Stimulated activated CD8-positive, alpha-beta memory T cell treated with anti-CD3 and anti-CD28 coated beads, Interleukin-15, amount 100 ng/mL, for 24 hours (primary cell): Measurements from ENCODE around the gene IGF1R.

Source experiments
- DNase-seq: peaks from one replicate; pipeline ENCODE4 v3.0.0-alpha.2; 2020; ENCODE audit warnings: low read depth

The IGF1R gene

DNA sequence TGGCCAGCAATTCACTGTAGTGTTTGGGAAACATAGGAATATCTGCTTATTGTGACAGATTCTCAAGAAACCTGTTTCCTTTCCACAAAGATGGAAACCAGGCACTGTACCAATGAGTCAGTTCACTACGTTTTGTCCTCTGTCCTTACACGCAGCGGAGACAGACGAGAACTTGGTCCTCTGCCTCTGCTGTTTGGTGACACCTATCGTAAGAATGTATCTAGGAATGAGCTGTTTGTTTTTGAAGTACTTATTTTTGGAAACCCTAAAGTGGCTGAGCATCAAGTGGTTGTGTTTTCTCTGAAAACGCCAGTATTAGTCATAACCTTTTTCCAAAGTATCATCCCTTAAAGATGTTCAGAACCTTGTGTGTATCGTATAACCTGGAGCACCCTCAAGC lies 266.3 kb downstream of the IGF1R start:
- no peak for DNase-seq

DNA sequence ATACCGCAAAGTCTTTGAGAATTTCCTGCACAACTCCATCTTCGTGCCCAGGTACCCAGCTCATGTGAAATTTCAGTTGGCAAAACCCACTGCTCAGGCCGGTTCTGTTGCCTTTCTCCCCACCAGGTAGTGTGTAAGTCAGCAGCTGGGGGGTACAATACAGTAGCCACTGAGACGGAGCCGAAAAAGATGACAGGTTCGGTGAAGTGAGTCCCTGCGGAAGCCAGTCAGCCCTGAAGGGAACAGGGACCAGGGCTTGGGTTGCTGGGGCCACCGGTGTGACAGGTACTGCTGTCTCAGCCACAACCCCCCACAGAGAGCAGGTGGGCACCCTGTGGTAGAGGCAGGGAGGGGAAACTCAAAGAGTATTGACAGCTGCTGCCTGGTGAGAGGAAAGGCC lies 268.5 kb downstream of the IGF1R start:
- no peak for DNase-seq

DNA sequence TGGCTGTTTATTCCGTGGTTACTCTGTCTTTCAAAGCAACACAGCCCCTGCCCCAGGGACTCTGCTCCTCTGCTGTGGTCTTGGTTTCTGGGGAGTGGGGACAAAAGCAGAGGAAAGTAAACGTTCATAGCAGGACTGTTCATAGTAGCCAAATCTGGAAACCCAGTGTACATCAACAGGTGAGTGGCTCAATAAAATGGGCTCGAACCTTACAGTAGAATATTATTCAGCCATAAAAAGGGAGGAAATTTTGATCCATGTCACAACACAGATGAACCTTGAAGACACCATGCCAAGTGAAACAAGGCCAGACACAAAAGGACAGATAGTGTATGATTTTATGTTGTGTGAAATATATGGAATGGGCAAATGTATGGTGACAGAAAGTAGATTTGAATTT lies 269.1 kb downstream of the IGF1R start:
- no peak for DNase-seq

DNA sequence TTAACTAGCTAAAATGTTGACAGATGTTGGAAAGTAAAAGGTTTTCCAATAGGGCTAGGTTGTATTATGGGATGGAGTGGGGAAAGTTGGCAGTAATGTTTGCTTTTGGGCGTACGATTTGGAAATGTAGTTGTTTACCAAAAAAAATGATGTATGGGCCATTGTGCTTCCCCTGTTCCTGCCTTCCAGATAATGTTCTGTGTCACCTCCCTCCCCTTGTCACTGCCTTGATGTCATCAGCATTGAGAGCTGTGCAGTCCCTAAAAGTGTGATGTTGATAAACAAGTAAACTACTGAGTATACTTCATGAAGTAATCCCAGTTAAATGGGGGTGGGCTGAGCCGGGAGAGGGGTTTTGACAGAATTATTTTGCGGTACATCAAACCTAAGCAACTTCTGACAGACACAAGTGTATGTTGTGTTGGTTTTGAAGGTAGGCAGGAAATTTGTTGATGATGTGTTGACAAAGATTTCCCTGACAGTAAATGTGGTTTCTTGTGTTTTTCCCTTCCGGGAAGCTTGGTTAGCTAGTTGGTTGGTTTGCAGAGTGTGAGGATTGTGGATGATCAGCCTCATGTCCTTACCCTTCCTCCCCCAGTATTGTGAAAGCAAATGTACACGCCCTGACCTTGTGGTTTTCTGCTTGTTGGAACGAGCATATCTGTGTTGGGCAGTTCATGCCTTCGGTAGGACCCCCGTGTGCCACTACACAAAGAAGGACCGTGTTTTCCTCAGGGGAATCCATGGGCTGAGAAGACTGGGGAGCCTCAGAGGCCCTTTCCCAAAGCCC lies 271.9 kb downstream of the IGF1R start:
- no peak for DNase-seq

DNA sequence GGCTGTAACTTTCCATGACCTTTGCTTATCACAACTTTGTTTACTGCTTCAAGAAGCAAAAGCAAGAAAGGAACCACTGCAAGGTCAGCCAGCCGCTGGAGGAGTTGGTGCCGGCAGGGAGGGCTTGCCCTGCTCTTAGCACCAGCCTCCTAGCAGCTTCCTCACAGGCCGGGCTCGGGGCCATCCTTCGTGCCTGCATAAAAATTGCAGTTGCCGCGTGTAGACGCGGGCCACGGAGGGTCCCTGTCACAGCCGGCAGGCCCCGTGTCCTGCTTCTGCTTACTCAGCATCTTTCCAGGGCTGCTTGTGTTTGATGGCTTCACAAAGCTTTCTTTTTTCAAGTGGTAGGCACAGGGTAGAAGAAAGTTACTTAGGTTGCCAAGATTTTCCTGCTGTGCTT lies 274.8 kb downstream of the IGF1R start:
- DNase-seq, result no peak

DNA sequence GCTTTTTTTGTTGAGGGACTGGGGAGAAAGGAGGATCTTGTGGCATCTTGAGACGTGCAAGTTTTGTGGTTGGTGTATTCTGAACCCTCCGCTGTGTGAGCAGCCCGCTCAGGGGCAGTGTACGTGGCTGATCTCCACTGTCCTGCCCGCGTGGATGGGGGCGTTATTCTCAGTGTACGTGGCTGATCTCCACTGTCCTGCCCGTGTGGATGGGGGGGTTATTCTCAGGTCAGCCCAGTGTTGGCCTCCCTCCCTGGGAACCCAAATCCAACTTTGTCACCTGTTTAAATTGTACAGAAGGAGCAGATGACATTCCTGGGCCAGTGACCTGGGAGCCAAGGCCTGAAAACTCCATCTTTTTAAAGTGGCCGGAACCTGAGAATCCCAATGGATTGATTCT lies 275.2 kb downstream of the IGF1R start:
- no peak for DNase-seq

DNA sequence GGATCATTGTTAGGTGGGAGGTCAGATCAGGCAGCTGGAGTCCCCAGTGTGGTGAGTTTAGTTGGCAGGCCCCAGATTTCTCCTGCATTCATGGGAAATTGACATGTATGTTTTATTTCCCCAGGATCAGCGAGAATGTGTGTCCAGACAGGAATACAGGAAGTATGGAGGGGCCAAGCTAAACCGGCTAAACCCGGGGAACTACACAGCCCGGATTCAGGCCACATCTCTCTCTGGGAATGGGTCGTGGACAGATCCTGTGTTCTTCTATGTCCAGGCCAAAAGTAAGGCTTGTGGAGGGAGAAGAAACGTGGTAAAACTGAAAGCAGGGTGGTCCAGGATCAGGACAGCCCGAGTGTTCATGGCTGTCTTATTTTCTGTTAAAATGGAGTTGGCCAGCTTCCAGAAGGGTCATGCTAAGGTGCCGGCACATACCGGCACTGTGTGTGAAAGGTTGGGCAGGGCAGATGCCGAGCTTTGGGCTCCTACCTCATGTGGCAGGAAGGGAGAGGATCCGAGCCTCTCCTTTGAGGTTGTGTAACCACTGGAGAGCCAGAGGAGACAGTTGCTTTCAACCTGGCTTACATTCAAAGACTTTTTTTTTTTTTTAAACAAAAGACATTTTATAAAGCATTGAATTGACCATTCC lies 276.2 kb downstream of the IGF1R start:
- DNase-seq, result no peak

DNA sequence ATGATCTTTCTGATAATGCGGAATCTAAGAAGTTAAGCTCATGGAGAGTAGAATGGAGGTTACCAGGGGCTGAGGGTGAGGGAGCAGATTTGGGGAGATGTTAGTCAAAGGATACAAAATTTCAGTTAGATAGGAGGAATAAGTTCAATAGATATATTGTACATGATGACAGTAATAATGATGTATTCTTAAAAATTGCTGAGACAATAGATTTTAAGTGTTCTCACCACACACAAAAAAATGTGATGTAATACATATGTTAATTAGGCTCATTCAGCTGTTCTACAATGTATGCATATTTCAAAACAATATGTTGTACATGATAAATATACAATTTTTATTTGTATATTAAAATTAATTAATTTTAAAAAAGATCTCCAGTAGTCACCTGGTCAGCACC lies 277.9 kb downstream of the IGF1R start:
- DNase-seq, result no peak

DNA sequence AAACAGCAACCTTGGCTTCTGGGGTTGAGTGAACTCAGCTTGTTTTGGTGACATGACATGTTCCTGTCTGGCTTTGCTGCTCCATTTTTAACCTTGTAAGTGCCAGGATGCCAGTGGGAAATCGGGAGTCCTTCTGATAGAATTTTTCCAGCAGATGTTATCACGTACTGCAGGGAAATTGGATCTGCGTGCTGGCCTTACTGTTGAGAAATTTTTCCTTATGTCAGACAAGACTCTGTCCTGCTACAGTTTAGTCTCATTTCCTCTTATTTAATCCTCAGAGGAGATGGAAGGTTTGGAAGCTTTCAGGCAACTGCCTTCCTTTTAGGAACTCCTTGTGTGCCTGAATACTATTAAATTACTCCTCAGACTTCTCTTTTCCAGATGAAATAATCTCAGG lies 278.7 kb downstream of the IGF1R start:
- no peak for DNase-seq

DNA sequence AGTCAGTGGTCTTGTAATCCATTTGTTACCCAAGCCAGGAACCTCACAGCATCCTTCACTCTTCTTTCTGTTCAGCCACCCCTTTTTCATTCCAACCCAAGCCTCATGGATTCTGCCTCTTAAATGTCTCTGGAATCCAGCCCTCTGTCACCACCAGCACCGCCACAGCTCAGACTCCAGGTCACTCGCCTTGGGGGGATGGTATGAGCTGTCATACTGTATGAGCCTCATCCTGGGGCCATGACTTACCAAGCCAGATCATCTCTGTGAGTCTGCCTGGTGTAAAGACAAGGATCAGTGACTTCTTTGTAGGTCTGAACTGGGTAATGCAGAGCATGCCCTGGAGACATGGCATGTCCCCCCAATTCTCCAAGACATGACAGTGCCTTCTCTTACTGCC lies 279.7 kb downstream of the IGF1R start:
- DNase-seq, result no peak

DNA sequence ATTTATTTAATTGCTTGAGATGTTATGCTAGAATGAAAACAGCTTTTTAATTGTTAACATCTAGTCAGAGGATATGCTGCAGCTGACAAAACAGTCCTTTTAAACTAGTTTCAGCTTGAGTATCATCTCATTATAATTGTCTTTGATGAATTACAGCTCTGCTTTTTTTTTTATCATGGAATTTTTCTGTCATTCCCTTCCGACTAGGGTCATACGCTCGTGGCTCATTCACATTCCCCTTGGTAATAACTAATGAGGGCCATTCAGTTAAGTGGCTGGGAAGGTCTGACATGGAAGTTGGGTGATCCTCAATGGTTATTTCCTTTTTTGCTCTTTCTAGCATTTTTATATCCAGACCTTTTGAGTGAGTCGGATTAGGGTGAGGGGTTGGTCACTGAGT lies 282.2 kb downstream of the IGF1R start:
- DNase-seq, result no peak

DNA sequence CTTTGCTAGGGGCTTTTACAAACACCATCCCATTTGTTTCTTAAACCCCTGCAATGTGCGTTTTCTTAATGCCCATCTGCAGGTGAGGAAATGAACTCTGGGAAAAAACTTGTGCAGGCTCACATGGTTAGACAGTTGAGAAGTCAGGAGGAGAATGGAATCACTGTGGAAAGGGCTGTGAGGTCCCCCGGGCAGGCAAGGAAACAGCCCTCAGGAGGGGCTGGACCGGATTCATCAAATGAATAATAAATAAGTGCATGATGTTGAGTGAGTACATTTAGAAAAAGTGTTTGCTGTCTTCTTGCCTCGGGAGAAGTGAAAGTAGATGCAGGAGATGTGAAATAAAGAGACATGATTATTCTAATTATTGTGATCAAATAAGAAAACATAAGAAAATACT lies 282.7 kb downstream of the IGF1R start:
- no peak for DNase-seq

DNA sequence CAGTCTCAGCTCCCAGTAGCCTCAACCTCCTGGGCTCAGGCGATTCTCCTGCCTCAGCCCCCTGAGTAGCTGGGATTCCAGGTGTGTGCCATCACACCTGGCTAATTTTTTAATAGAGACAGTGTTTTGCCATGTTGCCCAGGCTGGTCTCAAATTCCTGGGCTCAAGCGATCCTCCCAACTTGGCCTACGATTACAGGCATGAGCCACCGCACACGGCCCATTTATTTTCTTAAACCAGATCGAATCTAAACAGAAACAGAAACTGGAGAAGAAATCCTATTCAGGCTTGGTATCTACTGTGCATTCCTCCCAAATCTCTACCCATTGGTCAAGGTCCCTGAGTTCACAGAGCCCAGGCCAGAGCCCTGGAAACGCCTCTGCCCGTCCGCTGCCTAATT lies 285.1 kb downstream of the IGF1R start:
- no peak for DNase-seq

DNA sequence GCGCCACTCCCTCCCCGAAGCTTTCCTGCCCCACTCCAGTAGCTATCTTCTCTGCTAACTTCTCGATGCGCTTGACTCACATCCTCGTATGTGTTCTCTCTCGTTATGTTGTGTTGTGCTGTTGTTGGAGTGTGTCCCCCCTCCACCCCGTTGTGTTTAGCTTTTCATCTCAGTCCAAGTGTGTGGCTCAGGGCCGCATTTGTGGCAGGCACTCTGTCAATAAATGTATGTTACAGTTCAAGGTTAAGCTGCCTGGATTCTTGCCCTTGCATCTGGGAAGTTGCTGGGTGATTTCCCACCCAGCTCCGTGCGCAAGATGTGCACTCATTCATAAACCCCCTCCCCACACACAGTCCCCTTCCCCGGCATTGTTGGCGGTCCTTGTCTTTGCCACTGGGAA lies 287.4 kb downstream of the IGF1R start:
- no peak for DNase-seq

DNA sequence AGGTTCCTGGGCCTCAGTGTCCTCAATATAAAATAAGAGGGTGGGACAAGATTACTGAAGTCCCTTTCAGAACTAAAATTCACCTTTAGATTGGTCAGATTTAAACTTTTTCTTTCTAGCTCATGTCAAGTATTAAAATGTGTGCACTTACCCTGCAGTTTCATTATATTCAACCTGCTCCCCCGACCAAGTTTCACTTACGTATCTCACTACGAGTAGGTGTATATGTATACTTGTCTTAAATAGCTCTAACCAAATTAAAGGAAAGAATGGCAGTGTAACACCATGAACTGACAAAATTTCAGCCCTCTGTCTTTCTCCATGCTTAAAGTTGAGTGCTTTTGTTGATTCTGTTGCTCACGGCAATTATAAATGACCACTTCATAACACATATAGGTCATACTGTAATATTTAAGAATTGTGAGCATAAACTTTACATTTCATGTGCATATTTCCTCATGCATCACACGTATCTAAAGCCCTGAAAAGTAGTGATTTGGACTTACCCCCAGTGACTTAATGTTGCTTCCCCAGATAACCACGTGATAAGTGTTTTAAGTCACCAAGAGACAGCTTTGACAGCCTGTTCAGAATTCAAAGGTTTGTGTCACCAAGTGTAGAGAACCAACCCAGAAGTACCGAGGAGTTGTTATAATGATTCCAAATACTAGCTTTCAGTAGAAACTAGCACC lies 289.2 kb downstream of the IGF1R start:
- DNase-seq, result no peak

DNA sequence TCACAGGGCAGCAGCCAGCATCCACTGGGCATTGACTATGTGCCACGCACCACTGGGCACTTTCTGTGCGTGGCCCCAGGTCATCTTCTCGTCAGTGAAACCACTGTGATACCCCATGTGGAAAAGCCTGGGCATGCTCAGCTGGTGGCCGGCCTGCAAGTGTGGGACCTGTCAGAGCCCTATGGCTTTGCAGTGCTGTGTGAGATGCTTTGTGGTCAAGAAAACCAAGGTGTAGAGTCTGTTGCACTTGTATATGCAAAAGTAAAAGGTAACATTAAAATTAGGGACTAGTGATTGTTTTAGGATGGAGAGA lies 289.7 kb downstream of the IGF1R start:
- DNase-seq, result no peak

DNA sequence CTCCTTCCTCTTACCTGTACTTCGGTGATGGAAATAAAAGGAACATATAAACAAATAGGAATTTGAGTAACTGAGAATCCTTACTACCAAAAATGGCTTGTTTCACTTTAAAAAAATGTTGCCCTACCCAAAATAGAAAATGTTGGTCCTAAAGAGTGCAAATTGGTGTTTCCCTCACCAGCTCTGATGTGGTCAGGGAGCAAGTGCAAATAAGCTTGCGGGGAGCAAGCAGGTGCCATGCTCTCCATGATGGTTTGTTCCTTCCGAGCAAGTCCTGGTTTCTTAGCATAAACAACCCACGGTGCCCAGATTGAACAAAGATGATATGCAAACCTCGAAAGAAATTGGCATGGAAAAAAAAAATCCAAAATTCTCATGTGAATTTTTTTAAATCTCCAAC lies 290.5 kb downstream of the IGF1R start:
- no peak for DNase-seq

DNA sequence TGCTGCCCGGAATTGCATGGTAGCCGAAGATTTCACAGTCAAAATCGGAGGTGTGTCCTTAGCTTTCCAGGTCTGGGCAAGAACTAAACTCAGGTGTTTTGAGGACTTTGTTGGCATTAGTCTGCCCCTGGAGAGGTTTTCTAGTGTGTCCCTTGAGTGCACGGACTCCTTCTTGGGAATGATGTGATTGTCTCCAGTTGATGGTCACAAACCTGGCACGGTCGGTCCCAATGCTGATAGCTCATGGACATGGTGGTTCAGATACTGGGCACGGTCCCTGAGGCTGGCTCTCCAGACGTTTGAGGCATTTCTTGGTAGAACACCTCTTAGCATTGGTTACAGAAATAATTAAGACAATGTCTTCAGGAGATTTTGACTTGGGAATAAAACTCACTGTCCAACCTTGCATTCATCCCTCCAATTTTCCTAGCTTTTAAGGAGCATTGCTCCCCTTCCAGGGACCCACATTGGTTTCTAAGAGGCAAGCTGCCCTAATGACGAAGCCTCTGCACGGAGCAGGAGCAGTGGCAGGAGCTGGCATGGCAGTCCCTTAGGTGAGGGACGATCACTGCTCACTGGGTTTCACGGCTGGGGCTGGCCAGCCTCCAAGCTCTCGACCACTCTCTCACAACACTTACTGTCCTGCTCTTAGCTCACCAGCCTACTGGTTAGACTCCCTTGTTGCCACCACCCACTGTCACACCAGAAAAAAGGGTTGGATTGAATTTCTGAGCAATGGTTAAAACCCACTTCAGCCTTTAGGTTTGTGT lies 291.2 kb downstream of the IGF1R start:
- no peak for DNase-seq

DNA sequence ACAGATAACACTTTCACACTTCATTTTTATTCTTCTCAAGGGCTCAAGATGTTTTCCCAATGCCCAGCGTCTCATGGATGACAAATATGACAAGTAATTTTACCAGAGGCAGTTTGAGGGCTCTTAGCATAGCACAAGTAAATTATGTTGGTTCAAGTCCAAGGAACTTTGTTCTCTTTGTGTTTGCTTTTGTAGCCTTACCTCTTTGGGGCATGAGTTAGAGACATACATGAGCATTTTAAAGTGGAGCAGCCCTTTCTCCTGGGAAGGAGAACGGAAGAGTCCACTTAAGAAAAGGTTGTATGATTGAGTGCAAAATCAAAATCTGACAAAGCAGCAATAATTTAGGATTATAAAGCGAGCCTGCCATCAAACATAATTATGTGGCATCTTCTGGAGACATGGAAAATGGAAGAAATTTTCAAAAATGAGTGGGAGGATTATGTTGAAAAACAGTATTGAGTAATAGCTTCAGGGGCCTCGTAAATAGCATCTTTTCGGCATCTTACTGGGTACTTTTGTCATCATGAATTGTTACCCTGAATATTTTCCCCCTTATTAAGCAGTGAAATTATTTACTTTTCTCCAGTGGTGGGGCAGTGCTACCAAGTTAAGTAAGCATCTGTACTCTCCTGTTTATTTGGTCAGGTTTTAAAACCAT lies 293.4 kb downstream of the IGF1R start:
- DNase-seq, result no peak

DNA sequence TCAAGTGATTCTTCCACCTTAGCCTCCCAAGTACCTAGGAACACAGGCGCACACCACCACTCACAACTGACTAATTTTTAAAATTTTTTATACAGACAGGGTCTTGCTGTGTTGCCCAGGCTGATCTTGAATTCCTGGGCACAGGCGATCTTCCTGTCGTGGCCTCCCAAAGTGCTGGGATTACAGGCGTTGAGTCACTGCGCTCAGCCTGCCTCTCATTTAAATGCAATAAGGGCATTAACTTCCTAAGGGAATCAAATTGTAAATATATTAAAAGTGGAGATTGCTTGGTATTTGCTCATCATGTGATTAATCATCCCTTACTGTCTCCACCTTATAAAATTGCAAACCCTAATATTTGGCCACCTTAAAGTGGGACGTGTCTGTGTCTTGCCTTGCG lies 294.1 kb downstream of the IGF1R start:
- DNase-seq, result no peak

DNA sequence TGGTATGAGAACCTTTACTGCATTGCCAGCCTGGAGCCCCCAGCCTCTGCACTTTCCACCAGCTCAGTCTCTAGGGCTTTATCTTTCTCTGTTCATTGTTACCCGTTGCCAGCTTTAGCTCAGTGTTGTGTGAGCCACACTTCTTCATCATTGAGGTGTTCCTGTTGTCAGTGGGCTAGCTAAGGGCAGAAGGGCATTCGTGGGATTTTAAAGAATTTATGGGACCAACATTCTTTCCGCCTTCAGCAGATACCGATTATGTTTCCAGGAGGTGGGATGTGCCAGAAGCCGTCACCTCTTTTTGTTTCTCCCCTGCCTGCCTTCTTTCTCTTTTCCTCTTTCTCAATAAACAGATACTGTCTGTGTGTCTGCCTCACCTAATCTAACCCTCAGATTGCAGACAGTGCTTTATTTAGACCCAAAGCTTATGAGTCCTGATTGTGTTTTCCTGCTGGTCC lies 294.7 kb downstream of the IGF1R start:
- DNase-seq, result no peak

DNA sequence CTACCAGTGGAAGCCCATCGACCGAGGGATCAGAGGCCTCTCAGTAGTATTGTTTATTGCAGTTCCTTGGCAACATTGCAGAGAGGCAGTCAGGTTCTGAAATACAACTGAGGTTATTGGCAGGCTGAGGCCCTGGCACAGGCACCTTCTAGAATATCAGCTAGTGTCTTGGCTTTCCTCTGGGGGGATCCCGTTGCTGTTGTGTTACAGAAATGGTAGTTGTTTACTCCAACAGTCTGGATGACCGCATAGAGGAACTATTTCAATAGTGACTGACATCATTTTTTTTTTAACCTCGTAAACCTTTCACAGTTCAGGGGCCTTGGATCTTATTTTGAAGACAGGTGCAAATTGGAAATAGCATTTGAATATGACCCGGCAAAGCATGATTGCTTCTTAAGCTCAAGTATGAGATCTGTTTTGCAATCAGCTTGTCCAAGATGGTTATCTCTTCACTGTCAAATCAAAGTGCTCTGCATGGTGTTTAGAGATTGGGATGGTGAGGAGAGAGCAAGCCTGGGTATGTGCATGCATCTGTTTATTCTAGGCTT lies 295.3 kb downstream of the IGF1R start:
- DNase-seq, result no peak
